ENCODE measurements around the gene CLSTN2.

Gene CLSTN2

GRCh38 chr3:140359233-140359995 lies 424.4 kb downstream of the CLSTN2 start:
- DNase-seq (ENCODE audit: insufficient read length, low spot score) (no peak), FAIRE-seq (no peak)

GRCh38 chr3:140360332-140360731 lies 425.3 kb downstream of the CLSTN2 start:
- DNase-seq (ENCODE audit: insufficient read length, low spot score), result no peak
- no peak for FAIRE-seq
- no peak for TF ChIP-seq PAX5 (IDR thresholded peaks at IDR 0.05; ENCODE audit: insufficient read depth, low read length, severe bottlenecking)
- TF ChIP-seq POLR2AphosphoS5 (IDR thresholded peaks at IDR 0.05; ENCODE audit: low read depth, low read length), result no peak
- TF ChIP-seq POLR2A (IDR thresholded peaks at IDR 0.05; ENCODE audit: low read depth, low read length), result no peak
- TF ChIP-seq POU2F2 (IDR thresholded peaks at IDR 0.05; ENCODE audit: low read depth, low read length), result no peak

More at GRCh38 chr3:140359233-140359995, 424.4 kb downstream of the CLSTN2 start:
- no peak for TF ChIP-seq POLR2A (IDR thresholded peaks at IDR 0.05; ENCODE audit: low read depth, low read length)
- no peak for TF ChIP-seq POLR2AphosphoS5 (IDR thresholded peaks at IDR 0.05; ENCODE audit: low read depth, low read length)
- no peak for TF ChIP-seq TAF1 (IDR thresholded peaks at IDR 0.05; ENCODE audit: low read depth, low read length)
- TF ChIP-seq SPI1 (IDR thresholded peaks at IDR 0.05; ENCODE audit: low read depth, low read length), result no peak
- no peak for TF ChIP-seq PAX5 (IDR thresholded peaks at IDR 0.05; ENCODE audit: insufficient read depth, low read length, severe bottlenecking)
- no peak for TF ChIP-seq POU2F2 (IDR thresholded peaks at IDR 0.05; ENCODE audit: low read depth, low read length)

- no peak for DNase-seq (ENCODE audit: insufficient read length, low spot score)
- FAIRE-seq, result no peak
- TF ChIP-seq POU2F2 (IDR thresholded peaks at IDR 0.05; ENCODE audit: low read depth, low read length) (no peak), PAX5 (IDR thresholded peaks at IDR 0.05; ENCODE audit: insufficient read depth, low read length, severe bottlenecking) (no peak), POLR2AphosphoS5 (IDR thresholded peaks at IDR 0.05; ENCODE audit: low read depth, low read length) (no peak), SPI1 (IDR thresholded peaks at IDR 0.05; ENCODE audit: low read depth, low read length) (no peak), POLR2A (IDR thresholded peaks at IDR 0.05; ENCODE audit: low read depth, low read length) (no peak), TAF1 (IDR thresholded peaks at IDR 0.05; ENCODE audit: low read depth, low read length) (no peak)
These were observed 428.8 kb downstream of the CLSTN2 start for GRCh38 chr3:140363801-140364200.

GRCh38 chr3:140365872-140366697 lies 431.1 kb downstream of the CLSTN2 start:
- TF ChIP-seq POU2F2 (IDR thresholded peaks at IDR 0.05; ENCODE audit: low read depth, low read length) (no peak), SPI1 (IDR thresholded peaks at IDR 0.05; ENCODE audit: low read depth, low read length) (no peak), POLR2AphosphoS5 (IDR thresholded peaks at IDR 0.05; ENCODE audit: low read depth, low read length) (no peak), TAF1 (IDR thresholded peaks at IDR 0.05; ENCODE audit: low read depth, low read length) (no peak), PAX5 (IDR thresholded peaks at IDR 0.05; ENCODE audit: insufficient read depth, low read length, severe bottlenecking) (no peak), POLR2A (IDR thresholded peaks at IDR 0.05; ENCODE audit: low read depth, low read length) (no peak)
- FAIRE-seq (no peak), DNase-seq (ENCODE audit: insufficient read length, low spot score) (no peak)

GRCh38 chr3:140368223-140368811 lies 433.3 kb downstream of the CLSTN2 start:
- DNase-seq (ENCODE audit: insufficient read length, low spot score), result no peak
- no peak for FAIRE-seq
- no peak for TF ChIP-seq POLR2AphosphoS5 (IDR thresholded peaks at IDR 0.05; ENCODE audit: low read depth, low read length)
- TF ChIP-seq TAF1 (IDR thresholded peaks at IDR 0.05; ENCODE audit: low read depth, low read length), result no peak
- no peak for TF ChIP-seq POU2F2 (IDR thresholded peaks at IDR 0.05; ENCODE audit: low read depth, low read length)
- TF ChIP-seq PAX5 (IDR thresholded peaks at IDR 0.05; ENCODE audit: insufficient read depth, low read length, severe bottlenecking), result no peak
- TF ChIP-seq POLR2A (IDR thresholded peaks at IDR 0.05; ENCODE audit: low read depth, low read length), result no peak
- no peak for TF ChIP-seq SPI1 (IDR thresholded peaks at IDR 0.05; ENCODE audit: low read depth, low read length)

GRCh38 chr3:140370686-140371085 lies 435.7 kb downstream of the CLSTN2 start:
- DNase-seq (ENCODE audit: insufficient read length, low spot score) (no peak), FAIRE-seq (no peak)
- no peak for TF ChIP-seq SPI1 (IDR thresholded peaks at IDR 0.05; ENCODE audit: low read depth, low read length)
- no peak for TF ChIP-seq PAX5 (IDR thresholded peaks at IDR 0.05; ENCODE audit: insufficient read depth, low read length, severe bottlenecking)
- no peak for TF ChIP-seq POU2F2 (IDR thresholded peaks at IDR 0.05; ENCODE audit: low read depth, low read length)
- no peak for TF ChIP-seq POLR2A (IDR thresholded peaks at IDR 0.05; ENCODE audit: low read depth, low read length)
- TF ChIP-seq TAF1 (IDR thresholded peaks at IDR 0.05; ENCODE audit: low read depth, low read length), result no peak
- no peak for TF ChIP-seq POLR2AphosphoS5 (IDR thresholded peaks at IDR 0.05; ENCODE audit: low read depth, low read length)

GRCh38 chr3:140373234-140373633 lies 438.2 kb downstream of the CLSTN2 start:
- DNase-seq (ENCODE audit: insufficient read length, low spot score) (no peak), FAIRE-seq (no peak)
- TF ChIP-seq POLR2A (IDR thresholded peaks at IDR 0.05; ENCODE audit: low read depth, low read length) (no peak), POU2F2 (IDR thresholded peaks at IDR 0.05; ENCODE audit: low read depth, low read length) (no peak), TAF1 (IDR thresholded peaks at IDR 0.05; ENCODE audit: low read depth, low read length) (no peak), PAX5 (IDR thresholded peaks at IDR 0.05; ENCODE audit: insufficient read depth, low read length, severe bottlenecking) (no peak), POLR2AphosphoS5 (IDR thresholded peaks at IDR 0.05; ENCODE audit: low read depth, low read length) (no peak), SPI1 (IDR thresholded peaks at IDR 0.05; ENCODE audit: low read depth, low read length) (no peak)

GRCh38 chr3:140375002-140375401 lies 440.0 kb downstream of the CLSTN2 start:
- FAIRE-seq, result no peak
- DNase-seq (ENCODE audit: insufficient read length, low spot score), result no peak
- no peak for TF ChIP-seq PAX5 (IDR thresholded peaks at IDR 0.05; ENCODE audit: insufficient read depth, low read length, severe bottlenecking)
- TF ChIP-seq POLR2AphosphoS5 (IDR thresholded peaks at IDR 0.05; ENCODE audit: low read depth, low read length), result no peak
- no peak for TF ChIP-seq POU2F2 (IDR thresholded peaks at IDR 0.05; ENCODE audit: low read depth, low read length)
- TF ChIP-seq TAF1 (IDR thresholded peaks at IDR 0.05; ENCODE audit: low read depth, low read length), result no peak
